Activated naive CD8-positive, alpha-beta T cell treated with anti-CD3 and anti-CD28 coated beads for 36 hours (primary cell): ENCODE data around the gene EDDM13. TPM values are rescaled to one million over a fixed set of nuclear protein-coding genes. Genes with fewer than 3 reads are reported as not detected.
A peak's percentile ranks its signal among the peaks of the same experiment; 100 is the strongest.

Experiments used
- DNase-seq: peaks from one replicate; pipeline ENCODE4 v3.0.0; 2021
- H3K27ac Mint-ChIP-seq: one replicate; pipeline ENCODE4 v1.8.0; 2022; ENCODE audit warnings: mild to moderate bottlenecking, moderate library complexity, mixed read lengths
- H3K27me3 Mint-ChIP-seq: one replicate; pipeline ENCODE4 v1.8.0; 2022; ENCODE audit warnings: mild to moderate bottlenecking, mixed read lengths
- H3K36me3 Mint-ChIP-seq: one replicate; pipeline ENCODE4 v1.8.0; 2021; ENCODE audit warnings: mild to moderate bottlenecking, mixed read lengths
- H3K4me1 Mint-ChIP-seq: one replicate; pipeline ENCODE4 v1.8.0; 2021; ENCODE audit warnings: mixed read lengths
- H3K4me3 Mint-ChIP-seq: one replicate; pipeline ENCODE4 v1.8.0; 2022; ENCODE audit warnings: mild to moderate bottlenecking, moderate library complexity, mixed read lengths
- H3K9me3 Mint-ChIP-seq: one replicate; pipeline ENCODE4 v1.8.0; 2022; ENCODE audit warnings: mixed read lengths
- total RNA-seq, 2 experiments: library from RNA; stranded (reverse); gene quantifications; one replicate each; pipeline ENCODE4 v1.2.3, GENCODE V29; 2021

EDDM13 gene
- total RNA-seq, 2 experiments from 2014 or later, result 1.5 to 2.5 TPM

- Mint-ChIP-seq H3K36me3 (peaks cover 39% of the 10 kb centered on the region), H3K4me3 (no peak overlapping the region), H3K4me1 (peaks cover 18% of the 10 kb centered on the region), H3K27ac (no peak overlapping the region), H3K9me3 (peaks cover 1% of the 10 kb centered on the region), H3K27me3 (no peaks in the 10 kb centered on the region)
- DNase-seq, result no peak
Observed at GRCh38 chr19:56308792-56309191, 36.2 kb downstream of the EDDM13 start.

GRCh38 chr19:56309511-56310185, 37.1 kb downstream of the EDDM13 start:
- H3K27me3 Mint-ChIP-seq, result no peaks in the 10 kb centered on the region
- DNase-seq, result peak; percentile 60
- peaks cover 37% of the 10 kb centered on the region for H3K36me3 Mint-ChIP-seq
- H3K27ac Mint-ChIP-seq, result no peak overlapping the region
- H3K4me3 Mint-ChIP-seq, result no peak overlapping the region
- H3K4me1 Mint-ChIP-seq, result peaks cover 18% of the 10 kb centered on the region
- H3K9me3 Mint-ChIP-seq, result peaks cover 1% of the 10 kb centered on the region

- Mint-ChIP-seq H3K4me1 (peaks cover 18% of the 10 kb centered on the region), H3K4me3 (no peak overlapping the region), H3K27me3 (no peaks in the 10 kb centered on the region), H3K36me3 (peaks cover 33% of the 10 kb centered on the region), H3K9me3 (peaks cover 1% of the 10 kb centered on the region), H3K27ac (no peak overlapping the region)
- no peak for DNase-seq
Observed at GRCh38 chr19:56310462-56310861, 37.9 kb downstream of the EDDM13 start.

GRCh38 chr19:56312342-56312741, 39.8 kb downstream of the EDDM13 start:
- Mint-ChIP-seq H3K36me3 (peaks cover 31% of the 10 kb centered on the region), H3K9me3 (peaks cover 1% of the 10 kb centered on the region), H3K27ac (peak overlapping the region; percentile 13), H3K4me1 (peaks cover 23% of the 10 kb centered on the region), H3K27me3 (no peaks in the 10 kb centered on the region), H3K4me3 (no peak overlapping the region)
- DNase-seq, result no peak

- peak overlapping the region; percentile 88 for H3K4me3 Mint-ChIP-seq
- H3K27ac Mint-ChIP-seq, result peak overlapping the region; percentile 100
- H3K4me1 Mint-ChIP-seq, result peaks cover 23% of the 10 kb centered on the region
- H3K36me3 Mint-ChIP-seq, result peaks cover 31% of the 10 kb centered on the region
- peaks cover 1% of the 10 kb centered on the region for H3K9me3 Mint-ChIP-seq
- DNase-seq, result no peak
- no peaks in the 10 kb centered on the region for H3K27me3 Mint-ChIP-seq
Observed at GRCh38 chr19:56312787-56313657, 40.5 kb downstream of the EDDM13 start.

GRCh38 chr19:56314018-56314380, 41.5 kb downstream of the EDDM13 start:
- Mint-ChIP-seq H3K36me3 (peaks cover 26% of the 10 kb centered on the region), H3K9me3 (peaks cover 1% of the 10 kb centered on the region)
- no peak for DNase-seq

GRCh38 chr19:56314381-56315076, 42.0 kb downstream of the EDDM13 start, which contains the start of gene ZSCAN5A:
TSS of gene ZSCAN5A (minus strand) at chr19:56314839. CDS start at chr19:56225046, 89,793 bp downstream.
- peak within 1 kb of the TSS; percentile 100 for H3K27ac Mint-ChIP-seq
- peaks cover 23% of the 10 kb centered on the region for H3K4me1 Mint-ChIP-seq
- peaks cover 23% of the 10 kb centered on the region for H3K36me3 Mint-ChIP-seq
- H3K9me3 Mint-ChIP-seq, result peaks cover 1% of the 10 kb centered on the region
- H3K27me3 Mint-ChIP-seq, result no peaks in the 10 kb centered on the region
- H3K4me3 Mint-ChIP-seq, result peak within 1 kb of the TSS; percentile 88
- DNase-seq, result peak; percentile 95

More at GRCh38 chr19:56314018-56314380, 41.5 kb downstream of the EDDM13 start:
- Mint-ChIP-seq H3K4me3 (peak overlapping the region; percentile 88), H3K27ac (peak overlapping the region; percentile 100), H3K4me1 (peaks cover 23% of the 10 kb centered on the region), H3K27me3 (no peaks in the 10 kb centered on the region)

GRCh38 chr19:56315077-56315828, 42.7 kb downstream of the EDDM13 start:
- peak; percentile 88 for DNase-seq
- Mint-ChIP-seq H3K4me1 (peaks cover 21% of the 10 kb centered on the region), H3K9me3 (peaks cover 1% of the 10 kb centered on the region), H3K27ac (peak overlapping the region; percentile 100), H3K27me3 (no peaks in the 10 kb centered on the region), H3K36me3 (peaks cover 20% of the 10 kb centered on the region), H3K4me3 (peak overlapping the region; percentile 88)

GRCh38 chr19:56316728-56317127, 44.2 kb downstream of the EDDM13 start:
- H3K36me3 Mint-ChIP-seq, result peaks cover 13% of the 10 kb centered on the region
- no peak overlapping the region for H3K4me3 Mint-ChIP-seq

GRCh38 chr19:56317749-56318148, 45.2 kb downstream of the EDDM13 start:
- peaks cover 13% of the 10 kb centered on the region for H3K4me1 Mint-ChIP-seq
- no peak overlapping the region for H3K27ac Mint-ChIP-seq
- DNase-seq, result no peak
- H3K4me3 Mint-ChIP-seq, result no peak overlapping the region
- no peaks in the 10 kb centered on the region for H3K27me3 Mint-ChIP-seq
- peaks cover 8% of the 10 kb centered on the region for H3K36me3 Mint-ChIP-seq
- peaks cover 1% of the 10 kb centered on the region for H3K9me3 Mint-ChIP-seq

More at GRCh38 chr19:56316728-56317127, 44.2 kb downstream of the EDDM13 start:
- peaks cover 1% of the 10 kb centered on the region for H3K9me3 Mint-ChIP-seq
- H3K27me3 Mint-ChIP-seq, result no peaks in the 10 kb centered on the region
- H3K27ac Mint-ChIP-seq, result no peak overlapping the region
- peaks cover 19% of the 10 kb centered on the region for H3K4me1 Mint-ChIP-seq
- no peak for DNase-seq

GRCh38 chr19:56319991-56320390, 47.4 kb downstream of the EDDM13 start:
- Mint-ChIP-seq H3K36me3 (no peaks in the 10 kb centered on the region), H3K27ac (no peak overlapping the region), H3K4me1 (peaks cover 6% of the 10 kb centered on the region), H3K9me3 (peaks cover 3% of the 10 kb centered on the region), H3K27me3 (no peaks in the 10 kb centered on the region), H3K4me3 (no peak overlapping the region)
- DNase-seq, result no peak

- Mint-ChIP-seq H3K4me1 (no peaks in the 10 kb centered on the region), H3K4me3 (no peak overlapping the region), H3K36me3 (no peaks in the 10 kb centered on the region), H3K9me3 (peaks cover 3% of the 10 kb centered on the region), H3K27ac (no peak overlapping the region), H3K27me3 (no peaks in the 10 kb centered on the region)
- no peak for DNase-seq
Observed at GRCh38 chr19:56321254-56321988, 48.9 kb downstream of the EDDM13 start.

- Mint-ChIP-seq H3K27me3 (no peaks in the 10 kb centered on the region), H3K27ac (no peak overlapping the region), H3K9me3 (peaks cover 3% of the 10 kb centered on the region), H3K36me3 (no peaks in the 10 kb centered on the region), H3K4me1 (no peaks in the 10 kb centered on the region), H3K4me3 (no peak overlapping the region)
- no peak for DNase-seq
Observed at GRCh38 chr19:56321989-56322440, 49.5 kb downstream of the EDDM13 start.

GRCh38 chr19:56324436-56324835, 51.9 kb downstream of the EDDM13 start:
- Mint-ChIP-seq H3K9me3 (peaks cover 4% of the 10 kb centered on the region), H3K4me3 (no peak overlapping the region), H3K27me3 (no peaks in the 10 kb centered on the region), H3K27ac (no peak overlapping the region), H3K36me3 (peaks cover 2% of the 10 kb centered on the region), H3K4me1 (no peaks in the 10 kb centered on the region)
- DNase-seq, result no peak
